Subcutaneous abdominal adipose tissue (tissue), 5 donors: ENCODE data around the gene MALRD1.

Experiments
- H3K27ac ChIP-seq: one replicate; pipeline ENCODE4 v1.7.0; 2013; ENCODE audit warnings: low read depth, mild to moderate bottlenecking, inconsistent platforms, low read length, moderate library complexity
- H3K27me3 ChIP-seq, 5 donors: one replicate each; pipeline ENCODE4 v1.7.0; 2013; ENCODE audit warnings: low read length in 5 of 5, inconsistent platforms in 1 of 5; ENCODE audit not compliant: control insufficient read depth in 5 of 5, insufficient read depth in 4 of 5
- H3K36me3 ChIP-seq, 5 donors: one replicate each; pipeline ENCODE4 v1.7.0; 2013; ENCODE audit warnings: low read length in 5 of 5; ENCODE audit not compliant: control insufficient read depth in 5 of 5, insufficient read depth in 5 of 5
- H3K4me1 ChIP-seq, 5 donors: one replicate each; pipeline ENCODE4 v1.7.0; 2013; ENCODE audit warnings: low read length in 5 of 5, mild to moderate bottlenecking in 3 of 5, moderate library complexity in 1 of 5; ENCODE audit not compliant: control insufficient read depth in 5 of 5, insufficient read depth in 5 of 5
- H3K4me3 ChIP-seq, 5 donors: one replicate each; pipeline ENCODE4 v1.7.0; 2013; ENCODE audit warnings: low read length in 5 of 5, low read depth in 1 of 5
- H3K9ac ChIP-seq, 5 donors: one replicate each; pipeline ENCODE4 v1.7.0; 2013; ENCODE audit warnings: low read length in 5 of 5, mild to moderate bottlenecking in 4 of 5, moderate library complexity in 3 of 5
- H3K9me3 ChIP-seq, 5 donors: one replicate each; pipeline ENCODE4 v1.7.0; 2013; ENCODE audit warnings: low read length in 5 of 5; ENCODE audit not compliant: control insufficient read depth in 5 of 5
- donor health status: healthy.
- donor health status: healthy.
- donor health status: healthy.
- donor health status: healthy.
- donor health status: healthy.

The MALRD1 gene

GRCh38 chr10:19316204-19316870 lies 267.7 kb downstream of the MALRD1 start:
- Histone ChIP-seq H3K27me3 (no peaks in the 10 kb centered on the region), H3K36me3 (no peaks in the 10 kb centered on the region), H3K4me1 (no peaks in the 10 kb centered on the region), H3K27ac (no peak overlapping the region), H3K9ac (no peak overlapping the region), H3K4me3 (no peak overlapping the region), H3K9me3 (no peaks in the 10 kb centered on the region)

GRCh38 chr10:19317952-19318351 lies 269.4 kb downstream of the MALRD1 start:
- H3K9ac ChIP-seq, result no peak overlapping the region
- no peaks in the 10 kb centered on the region for H3K27me3 ChIP-seq
- no peaks in the 10 kb centered on the region for H3K36me3 ChIP-seq
- no peak overlapping the region for H3K27ac ChIP-seq
- no peaks in the 10 kb centered on the region for H3K9me3 ChIP-seq
- H3K4me1 ChIP-seq, result no peaks in the 10 kb centered on the region
- no peak overlapping the region for H3K4me3 ChIP-seq

- no peaks in the 10 kb centered on the region for H3K9me3 ChIP-seq
- no peaks in the 10 kb centered on the region for H3K36me3 ChIP-seq
- no peaks in the 10 kb centered on the region for H3K27me3 ChIP-seq
- H3K9ac ChIP-seq, result no peak overlapping the region
- no peak overlapping the region for H3K27ac ChIP-seq
- no peak overlapping the region for H3K4me3 ChIP-seq
- H3K4me1 ChIP-seq, result no peaks in the 10 kb centered on the region
These were observed 277.0 kb downstream of the MALRD1 start for GRCh38 chr10:19325581-19325980.

- no peaks in the 10 kb centered on the region for H3K36me3 ChIP-seq
- no peaks in the 10 kb centered on the region for H3K4me1 ChIP-seq
- no peak overlapping the region for H3K4me3 ChIP-seq
- no peak overlapping the region for H3K27ac ChIP-seq
- no peak overlapping the region for H3K9ac ChIP-seq
- no peaks in the 10 kb centered on the region for H3K27me3 ChIP-seq
- H3K9me3 ChIP-seq, result no peaks in the 10 kb centered on the region
These were observed 280.0 kb downstream of the MALRD1 start for GRCh38 chr10:19328582-19328981.

GRCh38 chr10:19329475-19329874 lies 280.9 kb downstream of the MALRD1 start:
- no peak overlapping the region for H3K9ac ChIP-seq
- H3K36me3 ChIP-seq, result no peaks in the 10 kb centered on the region
- no peak overlapping the region for H3K4me3 ChIP-seq
- H3K9me3 ChIP-seq, result no peaks in the 10 kb centered on the region
- no peaks in the 10 kb centered on the region for H3K4me1 ChIP-seq
- H3K27ac ChIP-seq, result no peak overlapping the region
- no peaks in the 10 kb centered on the region for H3K27me3 ChIP-seq

- H3K4me3 ChIP-seq, result no peak overlapping the region
- no peaks in the 10 kb centered on the region for H3K4me1 ChIP-seq
- H3K27me3 ChIP-seq, result no peaks in the 10 kb centered on the region
- H3K9ac ChIP-seq, result no peak overlapping the region
- no peak overlapping the region for H3K27ac ChIP-seq
- no peaks in the 10 kb centered on the region for H3K36me3 ChIP-seq
- no peaks in the 10 kb centered on the region for H3K9me3 ChIP-seq
These were observed 283.7 kb downstream of the MALRD1 start for GRCh38 chr10:19332304-19332703.

- no peaks in the 10 kb centered on the region for H3K4me1 ChIP-seq
- H3K4me3 ChIP-seq, result no peak overlapping the region
- no peaks in the 10 kb centered on the region for H3K9me3 ChIP-seq
- H3K27ac ChIP-seq, result no peak overlapping the region
- no peaks in the 10 kb centered on the region for H3K27me3 ChIP-seq
- H3K9ac ChIP-seq, result no peak overlapping the region
- H3K36me3 ChIP-seq, result no peaks in the 10 kb centered on the region
These were observed 285.0 kb downstream of the MALRD1 start for GRCh38 chr10:19333631-19334030.

GRCh38 chr10:19347621-19348020 lies 299.0 kb downstream of the MALRD1 start:
- Histone ChIP-seq H3K36me3 (no peaks in the 10 kb centered on the region), H3K4me3 (no peak overlapping the region), H3K4me1 (no peaks in the 10 kb centered on the region), H3K27me3 (no peaks in the 10 kb centered on the region), H3K27ac (no peak overlapping the region), H3K9ac (no peak overlapping the region), H3K9me3 (no peaks in the 10 kb centered on the region)

- no peaks in the 10 kb centered on the region for H3K36me3 ChIP-seq
- H3K4me3 ChIP-seq, result no peak overlapping the region
- no peak overlapping the region for H3K9ac ChIP-seq
- H3K27me3 ChIP-seq, result no peaks in the 10 kb centered on the region
- H3K9me3 ChIP-seq, result no peaks in the 10 kb centered on the region
- H3K27ac ChIP-seq, result no peak overlapping the region
- no peaks in the 10 kb centered on the region for H3K4me1 ChIP-seq
These were observed 318.6 kb downstream of the MALRD1 start for GRCh38 chr10:19367176-19367575.

GRCh38 chr10:19373988-19374387 lies 325.4 kb downstream of the MALRD1 start:
- Histone ChIP-seq H3K9me3 (no peaks in the 10 kb centered on the region), H3K27ac (no peak overlapping the region), H3K36me3 (no peaks in the 10 kb centered on the region), H3K4me1 (no peaks in the 10 kb centered on the region), H3K9ac (no peak overlapping the region), H3K4me3 (no peak overlapping the region), H3K27me3 (no peaks in the 10 kb centered on the region)
